HepG2 (cell line): ENCODE results near the gene PDE5A. TPM values are rescaled to one million over a fixed set of nuclear protein-coding genes. Genes with fewer than 3 reads are reported as not detected.

Experiments
- ARID2 ChIP-seq: sonication (generic); formaldehyde crosslinking; IDR thresholded peaks from 2 replicates; pipeline ENCODE4 v1.8.1; 2022; ENCODE audit warnings: mild to moderate bottlenecking, missing genetic modification reagents, borderline replicate concordance
- EP300 ChIP-seq, 3 experiments: sonication (generic) in 1 of 3; formaldehyde crosslinking in 1 of 3; IDR thresholded peaks; 2 replicates each; pipeline versions ENCODE4 v1.5.1 to v1.6.1; 2011 to 2020; ENCODE audit warnings: low read depth in 2 of 3, low read length in 2 of 3, borderline replicate concordance in 1 of 3, improper control_type of control experiment in 1 of 3, mild to moderate bottlenecking in 1 of 3, missing genetic modification reagents in 1 of 3, moderate library complexity in 1 of 3
- FOXA1 ChIP-seq, 2 experiments: fragments of 450-650 bp in 1 of 2; sonication (generic) in 1 of 2; formaldehyde crosslinking in 1 of 2; IDR thresholded peaks; 2 replicates each; pipeline versions ENCODE4 v1.4.0 to v1.6.1; 2016 to 2020; ENCODE audit warnings: missing genetic modification reagents in 1 of 2
- GLI4 ChIP-seq: sonication (generic); formaldehyde crosslinking; IDR thresholded peaks from 2 replicates; pipeline ENCODE4 v1.5.1; 2020; ENCODE audit warnings: missing genetic modification reagents, mild to moderate bottlenecking, moderate library complexity, borderline replicate concordance
- HNF1A ChIP-seq, 2 experiments: sonication (generic) in 1 of 2; formaldehyde crosslinking in 1 of 2; IDR thresholded peaks; 2 replicates each; pipeline versions ENCODE4 v1.4.0 to v1.6.1; 2016 to 2020; ENCODE audit warnings: borderline replicate concordance in 1 of 2, low read depth in 1 of 2, mild to moderate bottlenecking in 1 of 2, missing genetic modification reagents in 1 of 2
- HNF4A ChIP-seq: sonication (generic); formaldehyde crosslinking; IDR thresholded peaks from 2 replicates; pipeline ENCODE4 v1.4.0; 2020; ENCODE audit warnings: missing genetic modification reagents
- HNRNPH1 ChIP-seq: fragments of 200-400 bp; formaldehyde crosslinking; optimal IDR thresholded peaks from 2 replicates; pipeline ENCODE3; 2017; ENCODE audit warnings: mild to moderate bottlenecking, low read depth, low read length
- KDM6A ChIP-seq: IDR thresholded peaks from 2 replicates; pipeline ENCODE4 v1.6.1; 2016; ENCODE audit warnings: low read depth
- NCOA2 ChIP-seq: sonication (generic); formaldehyde crosslinking; IDR thresholded peaks from 2 replicates; pipeline ENCODE4 v1.8.0; 2022; ENCODE audit warnings: inconsistent platforms
- PHF8 ChIP-seq: sonication (generic); formaldehyde crosslinking; IDR thresholded peaks from 2 replicates; pipeline ENCODE4 v1.5.0; 2020; ENCODE audit warnings: missing genetic modification reagents
- RBAK ChIP-seq: sonication (generic); formaldehyde crosslinking; IDR thresholded peaks from 2 replicates; pipeline ENCODE4 v1.5.1; 2020; ENCODE audit warnings: mild to moderate bottlenecking, missing genetic modification reagents
- U2AF1 ChIP-seq: fragments of 200-400 bp; formaldehyde crosslinking; optimal IDR thresholded peaks from 2 replicates; pipeline ENCODE3; 2017; ENCODE audit warnings: mild to moderate bottlenecking, low read depth, low read length
- ZMYM2 ChIP-seq: sonication (generic); formaldehyde crosslinking; IDR thresholded peaks from 2 replicates; pipeline ENCODE4 v1.8.0; 2022; ENCODE audit warnings: mild to moderate bottlenecking, missing genetic modification reagents
- ZNF382 ChIP-seq: sonication (generic); formaldehyde crosslinking; IDR thresholded peaks from 2 replicates; pipeline ENCODE4 v1.5.0; 2020; ENCODE audit warnings: missing genetic modification reagents, mild to moderate bottlenecking, borderline replicate concordance
- ZNF496 ChIP-seq: sonication (generic); formaldehyde crosslinking; IDR thresholded peaks from 2 replicates; pipeline ENCODE4 v1.8.1; 2023; ENCODE audit warnings: mild to moderate bottlenecking, moderate library complexity, missing genetic modification reagents; ENCODE audit not compliant: insufficient replicate concordance
- ZNF547 ChIP-seq: sonication (generic); formaldehyde crosslinking; IDR thresholded peaks from 2 replicates; pipeline ENCODE4 v1.5.1; 2020; ENCODE audit warnings: mild to moderate bottlenecking, missing genetic modification reagents
- polyA plus RNA-seq, 8 experiments: library from polyadenylated mRNA; depleted of rRNA in 3 of 8; stranded (reverse) in 7 of 8; unstranded in 1 of 8; fragments of >200 nt; fragmentation: Illumina TruSeq in 4 of 8; extraction: Trizol in 4 of 8; gene quantifications; 2 replicates each; pipeline versions ENCODE4 v1.2.1 to v1.2.3, GENCODE V29; 2011 to 2016; ENCODE audit warnings: low read depth in 4 of 8, missing spikeins in 1 of 8, mixed read lengths in 1 of 8; ENCODE audit not compliant: insufficient read depth in 1 of 8
- total RNA-seq, 5 experiments: library from RNA; depleted of rRNA; stranded (reverse); fragments of >200 nt; fragmentation: Illumina TruSeq; extraction: Trizol; gene quantifications; 2 replicates each; pipeline ENCODE4 v1.2.3, GENCODE V29; 2016; ENCODE audit warnings: low read depth in 1 of 5
- TF ChIP-seq, protein P1 (sequence below): IDR thresholded peaks from 2 replicates; pipeline ENCODE4 v1.4.0; 2020; ENCODE audit warnings: mild to moderate bottlenecking, missing genetic modification reagents
- TF ChIP-seq, protein P2 (sequence below): sonication (generic); formaldehyde crosslinking; IDR thresholded peaks from 2 replicates; pipeline ENCODE4 v1.5.1; 2020; ENCODE audit warnings: missing genetic modification reagents, mild to moderate bottlenecking, borderline replicate concordance

The PDE5A gene
- total and polyA plus RNA-seq, 2 of the 13 experiments (the other 11 are each of a cell fraction or from before 2014, with no cell fraction given) = 0.22 to 0.44 TPM

GRCh38 chr4:119501740-119502139 lies 126.9 kb downstream of the PDE5A start (continued):
- TF ChIP-seq ZMYM2 (CRISPR knock-in tag) (no peak), ZNF547 (no peak), FOXA1 (IDR thresholded peaks at IDR 0.05) (no peak), FOXA1 (CRISPR knock-in tag; IDR thresholded peaks at IDR 0.05) (peak; percentile 45; the same call in 1 of the 2 replicates), EP300 (IDR thresholded peaks at IDR 0.05; ENCODE audit: low read depth in 2 of 2, low read length in 2 of 2) (peak in 1 of 2 experiments; percentile 61; a peak in 2 of 4 replicates), EP300 (CRISPR knock-in tag; IDR thresholded peaks at IDR 0.05; ENCODE audit: borderline replicate concordance) (peak; percentile 19; the same call in 1 of the 2 replicates), PHF8 (no peak), ARID2 (CRISPR knock-in tag) (no peak), GLI4 (CRISPR knock-in tag) (no peak), HNRNPH1 (no peak), HNF4A (CRISPR knock-in tag) (0 out of 2 replicates have a peak, but pooled peaks have one; percentile 33), ZNF382 (no peak), KDM6A (CRISPR knock-in tag) (no peak), ZNF496 (no peak), NCOA2 (CRISPR knock-in tag) (peak; percentile 49), U2AF1 (no peak), RBAK (CRISPR knock-in tag) (no peak), HNF1A (IDR thresholded peaks at IDR 0.05; ENCODE audit: low read depth) (no peak), HNF1A (CRISPR knock-in tag; IDR thresholded peaks at IDR 0.05; ENCODE audit: borderline replicate concordance) (no peak)
- TF ChIP-seq, protein P1, sequence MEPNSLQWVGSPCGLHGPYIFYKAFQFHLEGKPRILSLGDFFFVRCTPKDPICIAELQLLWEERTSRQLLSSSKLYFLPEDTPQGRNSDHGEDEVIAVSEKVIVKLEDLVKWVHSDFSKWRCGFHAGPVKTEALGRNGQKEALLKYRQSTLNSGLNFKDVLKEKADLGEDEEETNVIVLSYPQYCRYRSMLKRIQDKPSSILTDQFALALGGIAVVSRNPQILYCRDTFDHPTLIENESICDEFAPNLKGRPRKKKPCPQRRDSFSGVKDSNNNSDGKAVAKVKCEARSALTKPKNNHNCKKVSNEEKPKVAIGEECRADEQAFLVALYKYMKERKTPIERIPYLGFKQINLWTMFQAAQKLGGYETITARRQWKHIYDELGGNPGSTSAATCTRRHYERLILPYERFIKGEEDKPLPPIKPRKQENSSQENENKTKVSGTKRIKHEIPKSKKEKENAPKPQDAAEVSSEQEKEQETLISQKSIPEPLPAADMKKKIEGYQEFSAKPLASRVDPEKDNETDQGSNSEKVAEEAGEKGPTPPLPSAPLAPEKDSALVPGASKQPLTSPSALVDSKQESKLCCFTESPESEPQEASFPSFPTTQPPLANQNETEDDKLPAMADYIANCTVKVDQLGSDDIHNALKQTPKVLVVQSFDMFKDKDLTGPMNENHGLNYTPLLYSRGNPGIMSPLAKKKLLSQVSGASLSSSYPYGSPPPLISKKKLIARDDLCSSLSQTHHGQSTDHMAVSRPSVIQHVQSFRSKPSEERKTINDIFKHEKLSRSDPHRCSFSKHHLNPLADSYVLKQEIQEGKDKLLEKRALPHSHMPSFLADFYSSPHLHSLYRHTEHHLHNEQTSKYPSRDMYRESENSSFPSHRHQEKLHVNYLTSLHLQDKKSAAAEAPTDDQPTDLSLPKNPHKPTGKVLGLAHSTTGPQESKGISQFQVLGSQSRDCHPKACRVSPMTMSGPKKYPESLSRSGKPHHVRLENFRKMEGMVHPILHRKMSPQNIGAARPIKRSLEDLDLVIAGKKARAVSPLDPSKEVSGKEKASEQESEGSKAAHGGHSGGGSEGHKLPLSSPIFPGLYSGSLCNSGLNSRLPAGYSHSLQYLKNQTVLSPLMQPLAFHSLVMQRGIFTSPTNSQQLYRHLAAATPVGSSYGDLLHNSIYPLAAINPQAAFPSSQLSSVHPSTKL (CRISPR knock-in tag) = peak; percentile 51; the same call in 1 of the 2 replicates
- TF ChIP-seq, protein P2, sequence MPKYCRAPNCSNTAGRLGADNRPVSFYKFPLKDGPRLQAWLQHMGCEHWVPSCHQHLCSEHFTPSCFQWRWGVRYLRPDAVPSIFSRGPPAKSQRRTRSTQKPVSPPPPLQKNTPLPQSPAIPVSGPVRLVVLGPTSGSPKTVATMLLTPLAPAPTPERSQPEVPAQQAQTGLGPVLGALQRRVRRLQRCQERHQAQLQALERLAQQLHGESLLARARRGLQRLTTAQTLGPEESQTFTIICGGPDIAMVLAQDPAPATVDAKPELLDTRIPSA (CRISPR knock-in tag) = no peak
